ENCODE data around the gene AK4.

The AK4 gene

DNA sequence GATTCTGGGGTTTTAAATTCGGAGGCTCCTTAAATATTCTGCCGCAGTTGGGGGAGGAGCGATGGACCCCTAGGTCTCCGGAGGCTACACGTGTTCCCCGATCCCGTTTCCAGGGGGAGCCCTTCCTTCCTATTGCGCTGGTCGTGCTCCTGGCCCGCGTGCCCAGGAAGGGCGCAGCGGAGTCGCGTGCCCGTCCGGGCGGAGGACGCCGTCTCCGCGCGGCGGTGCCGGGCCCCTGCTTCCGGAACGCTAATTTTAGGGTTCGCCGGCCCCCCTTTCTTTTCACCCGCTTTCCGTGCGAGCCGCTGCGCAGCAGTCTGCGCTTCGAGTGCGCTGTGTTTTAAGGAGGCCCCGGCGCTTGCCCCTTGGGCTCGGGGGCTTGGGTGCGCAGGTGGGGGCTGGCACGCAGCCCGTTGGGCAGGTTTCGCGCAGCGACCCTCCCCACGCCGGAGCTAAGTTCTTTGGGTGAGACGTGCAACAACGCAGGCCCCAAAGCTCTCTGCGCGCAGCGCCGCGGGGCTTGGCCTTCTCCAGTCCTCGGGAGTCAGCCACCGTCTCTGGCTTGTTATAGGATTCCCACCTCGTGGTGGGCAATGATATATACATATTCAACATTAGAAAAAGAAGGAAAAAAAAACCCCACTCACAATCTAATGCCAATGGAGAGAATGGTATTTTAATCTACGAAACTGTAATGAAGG lies 117.8 kb downstream of the AK4 start (continued):
- TF ChIP-seq, protein P1, sequence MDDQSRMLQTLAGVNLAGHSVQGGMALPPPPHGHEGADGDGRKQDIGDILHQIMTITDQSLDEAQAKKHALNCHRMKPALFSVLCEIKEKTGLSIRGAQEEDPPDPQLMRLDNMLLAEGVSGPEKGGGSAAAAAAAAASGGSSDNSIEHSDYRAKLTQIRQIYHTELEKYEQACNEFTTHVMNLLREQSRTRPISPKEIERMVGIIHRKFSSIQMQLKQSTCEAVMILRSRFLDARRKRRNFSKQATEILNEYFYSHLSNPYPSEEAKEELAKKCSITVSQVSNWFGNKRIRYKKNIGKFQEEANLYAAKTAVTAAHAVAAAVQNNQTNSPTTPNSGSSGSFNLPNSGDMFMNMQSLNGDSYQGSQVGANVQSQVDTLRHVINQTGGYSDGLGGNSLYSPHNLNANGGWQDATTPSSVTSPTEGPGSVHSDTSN (CRISPR knock-in tag; IDR thresholded peaks at IDR 0.05): no peak
- TF ChIP-seq ZBTB20 (tag by site-specific recombination; IDR thresholded peaks at IDR 0.05): peak; percentile 90
- 0 out of 2 replicates have a peak, but pooled peaks have one; percentile 29 for TF ChIP-seq ZNF629 (tag by site-specific recombination; IDR thresholded peaks at IDR 0.05)
- 0 out of 2 replicates have a peak, but pooled peaks have one; percentile 35 for TF ChIP-seq ZNF843 (tag by site-specific recombination; IDR thresholded peaks at IDR 0.05)
- TF ChIP-seq ZNF677 (tag by site-specific recombination; IDR thresholded peaks at IDR 0.05): no peak
- TF ChIP-seq ZNF501 (tag by site-specific recombination; IDR thresholded peaks at IDR 0.05): peak; percentile 90; the same call in 1 of the 2 replicates
- TF ChIP-seq ZNF416 (tag by site-specific recombination; IDR thresholded peaks at IDR 0.05): no peak
- TF ChIP-seq SP2 (tag by site-specific recombination; IDR thresholded peaks at IDR 0.05): no peak
- no peak for TF ChIP-seq ZNF623 (tag by site-specific recombination; IDR thresholded peaks at IDR 0.05)
- 0 out of 2 replicates have a peak, but pooled peaks have one; percentile 52 for TF ChIP-seq ZNF324 (tag by site-specific recombination; IDR thresholded peaks at IDR 0.05)
- TF ChIP-seq ZNF548 (tag by site-specific recombination; IDR thresholded peaks at IDR 0.05): no peak
- TF ChIP-seq ZNF510 (tag by site-specific recombination; IDR thresholded peaks at IDR 0.05; ENCODE audit: insufficient replicate concordance): no peak
- TF ChIP-seq ZEB2 (tag by site-specific recombination; IDR thresholded peaks at IDR 0.05): peak; percentile 67; the same call in 1 of the 2 replicates
- no peak for TF ChIP-seq ZNF169 (tag by site-specific recombination; IDR thresholded peaks at IDR 0.05)
- TF ChIP-seq ZNF37A (tag by site-specific recombination; IDR thresholded peaks at IDR 0.05): no peak
- no peak for TF ChIP-seq ZNF223 (tag by site-specific recombination; IDR thresholded peaks at IDR 0.05)
- TF ChIP-seq ZNF830 (tag by site-specific recombination; IDR thresholded peaks at IDR 0.05; ENCODE audit: low read depth): no peak
- TF ChIP-seq ZNF302 (tag by site-specific recombination; IDR thresholded peaks at IDR 0.05; ENCODE audit: low read depth): no peak
- no peak for TF ChIP-seq ZNF133 (tag by site-specific recombination; IDR thresholded peaks at IDR 0.05)
- TF ChIP-seq, protein P2, sequence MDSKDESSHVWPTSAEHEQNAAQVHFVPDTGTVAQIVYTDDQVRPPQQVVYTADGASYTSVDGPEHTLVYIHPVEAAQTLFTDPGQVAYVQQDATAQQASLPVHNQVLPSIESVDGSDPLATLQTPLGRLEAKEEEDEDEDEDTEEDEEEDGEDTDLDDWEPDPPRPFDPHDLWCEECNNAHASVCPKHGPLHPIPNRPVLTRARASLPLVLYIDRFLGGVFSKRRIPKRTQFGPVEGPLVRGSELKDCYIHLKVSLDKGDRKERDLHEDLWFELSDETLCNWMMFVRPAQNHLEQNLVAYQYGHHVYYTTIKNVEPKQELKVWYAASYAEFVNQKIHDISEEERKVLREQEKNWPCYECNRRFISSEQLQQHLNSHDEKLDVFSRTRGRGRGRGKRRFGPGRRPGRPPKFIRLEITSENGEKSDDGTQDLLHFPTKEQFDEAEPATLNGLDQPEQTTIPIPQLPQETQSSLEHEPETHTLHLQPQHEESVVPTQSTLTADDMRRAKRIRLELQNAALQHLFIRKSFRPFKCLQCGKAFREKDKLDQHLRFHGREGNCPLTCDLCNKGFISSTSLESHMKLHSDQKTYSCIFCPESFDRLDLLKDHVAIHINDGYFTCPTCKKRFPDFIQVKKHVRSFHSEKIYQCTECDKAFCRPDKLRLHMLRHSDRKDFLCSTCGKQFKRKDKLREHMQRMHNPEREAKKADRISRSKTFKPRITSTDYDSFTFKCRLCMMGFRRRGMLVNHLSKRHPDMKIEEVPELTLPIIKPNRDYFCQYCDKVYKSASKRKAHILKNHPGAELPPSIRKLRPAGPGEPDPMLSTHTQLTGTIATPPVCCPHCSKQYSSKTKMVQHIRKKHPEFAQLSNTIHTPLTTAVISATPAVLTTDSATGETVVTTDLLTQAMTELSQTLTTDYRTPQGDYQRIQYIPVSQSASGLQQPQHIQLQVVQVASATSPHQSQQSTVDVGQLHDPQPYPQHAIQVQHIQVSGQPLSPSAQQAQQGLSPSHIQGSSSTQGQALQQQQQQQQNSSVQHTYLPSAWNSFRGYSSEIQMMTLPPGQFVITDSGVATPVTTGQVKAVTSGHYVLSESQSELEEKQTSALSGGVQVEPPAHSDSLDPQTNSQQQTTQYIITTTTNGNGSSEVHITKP (tag by site-specific recombination; IDR thresholded peaks at IDR 0.05): peak; percentile 98; the same call in 1 of the 2 replicates
- no peak for TF ChIP-seq ZBTB1 (tag by site-specific recombination; IDR thresholded peaks at IDR 0.05)
- TF ChIP-seq, protein P3, sequence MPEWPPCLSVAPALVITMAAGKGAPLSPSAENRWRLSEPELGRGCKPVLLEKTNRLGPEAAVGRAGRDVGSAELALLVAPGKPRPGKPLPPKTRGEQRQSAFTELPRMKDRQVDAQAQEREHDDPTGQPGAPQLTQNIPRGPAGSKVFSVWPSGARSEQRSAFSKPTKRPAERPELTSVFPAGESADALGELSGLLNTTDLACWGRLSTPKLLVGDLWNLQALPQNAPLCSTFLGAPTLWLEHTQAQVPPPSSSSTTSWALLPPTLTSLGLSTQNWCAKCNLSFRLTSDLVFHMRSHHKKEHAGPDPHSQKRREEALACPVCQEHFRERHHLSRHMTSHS (tag by site-specific recombination; IDR thresholded peaks at IDR 0.05): no peak
- TF ChIP-seq ZNF341 (tag by site-specific recombination; IDR thresholded peaks at IDR 0.05; ENCODE audit: low read depth): peak; percentile 57
- TF ChIP-seq ZNF366 (tag by site-specific recombination; conservative IDR thresholded peaks at IDR 0.05): no peak
- peak; percentile 62 for TF ChIP-seq GLIS2 (tag by site-specific recombination; IDR thresholded peaks at IDR 0.05)
- TF ChIP-seq, protein P4, sequence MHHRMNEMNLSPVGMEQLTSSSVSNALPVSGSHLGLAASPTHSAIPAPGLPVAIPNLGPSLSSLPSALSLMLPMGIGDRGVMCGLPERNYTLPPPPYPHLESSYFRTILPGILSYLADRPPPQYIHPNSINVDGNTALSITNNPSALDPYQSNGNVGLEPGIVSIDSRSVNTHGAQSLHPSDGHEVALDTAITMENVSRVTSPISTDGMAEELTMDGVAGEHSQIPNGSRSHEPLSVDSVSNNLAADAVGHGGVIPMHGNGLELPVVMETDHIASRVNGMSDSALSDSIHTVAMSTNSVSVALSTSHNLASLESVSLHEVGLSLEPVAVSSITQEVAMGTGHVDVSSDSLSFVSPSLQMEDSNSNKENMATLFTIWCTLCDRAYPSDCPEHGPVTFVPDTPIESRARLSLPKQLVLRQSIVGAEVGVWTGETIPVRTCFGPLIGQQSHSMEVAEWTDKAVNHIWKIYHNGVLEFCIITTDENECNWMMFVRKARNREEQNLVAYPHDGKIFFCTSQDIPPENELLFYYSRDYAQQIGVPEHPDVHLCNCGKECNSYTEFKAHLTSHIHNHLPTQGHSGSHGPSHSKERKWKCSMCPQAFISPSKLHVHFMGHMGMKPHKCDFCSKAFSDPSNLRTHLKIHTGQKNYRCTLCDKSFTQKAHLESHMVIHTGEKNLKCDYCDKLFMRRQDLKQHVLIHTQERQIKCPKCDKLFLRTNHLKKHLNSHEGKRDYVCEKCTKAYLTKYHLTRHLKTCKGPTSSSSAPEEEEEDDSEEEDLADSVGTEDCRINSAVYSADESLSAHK (tag by site-specific recombination; IDR thresholded peaks at IDR 0.05): 0 out of 2 replicates have a peak, but pooled peaks have one; percentile 32
- no peak; the same call in 1 of the 2 replicates for TF ChIP-seq KLF8 (tag by site-specific recombination; IDR thresholded peaks at IDR 0.05)
- 0 out of 2 replicates have a peak, but pooled peaks have one; percentile 29 for TF ChIP-seq SP3 (tag by site-specific recombination; IDR thresholded peaks at IDR 0.05)
- peak; percentile 61; the same call in 1 of the 2 replicates for TF ChIP-seq ZNF24 (tag by site-specific recombination; IDR thresholded peaks at IDR 0.05)
- TF ChIP-seq ZNF544 (tag by site-specific recombination; IDR thresholded peaks at IDR 0.05): no peak
- no peak for TF ChIP-seq SALL2 (tag by site-specific recombination; IDR thresholded peaks at IDR 0.05; ENCODE audit: borderline replicate concordance)

All from HEK293 (cell line).